Sigmoid colon (tissue), 4 donors: Measurements from ENCODE around the gene NRP2.
A peak's percentile ranks its signal among the peaks of the same experiment; 100 is the strongest.

ENCODE experiments used
- CTCF ChIP-seq, 4 experiments: fragments of 450-650 bp in 3 of 4; fragments of 200-600 bp in 1 of 4; IDR thresholded peaks; one replicate each; pipeline ENCODE4 v1.5.1; 2016 to 2019; ENCODE audit warnings: antibody characterized with exemption in 4 of 4, mild to moderate bottlenecking in 3 of 4, moderate library complexity in 2 of 4
- EP300 ChIP-seq, 4 donors: sonication (generic); formaldehyde crosslinking; IDR thresholded peaks; one replicate each; pipeline ENCODE4 v1.6.1; 2017; ENCODE audit warnings: antibody characterized with exemption in 4 of 4
- POLR2AphosphoS5 ChIP-seq, 4 donors: sonication (generic); formaldehyde crosslinking; IDR thresholded peaks; one replicate each; pipeline ENCODE4 v1.6.1; 2017; ENCODE audit warnings: antibody characterized with exemption in 4 of 4

GRCh38 chr2:205768815-205769494 is 86.7 kb downstream of the NRP2 start:
- TF ChIP-seq CTCF (IDR thresholded peaks at IDR 0.05) (no peak), POLR2AphosphoS5 (IDR thresholded peaks at IDR 0.05) (peak in 1 of 4 donors; percentile 1), EP300 (IDR thresholded peaks at IDR 0.05) (peak in 1 of 4 donors; percentile 10)
